Vagina (tissue), 2 donors: Measurements from ENCODE around the gene TBX10. TPM values are rescaled to one million over a fixed set of nuclear protein-coding genes. Genes with fewer than 3 reads are reported as not detected.
A peak's percentile ranks its signal among the peaks of the same experiment; 100 is the strongest.

ENCODE experiments used
- DNase-seq, 2 donors: peaks; one replicate each; pipeline ENCODE4 v3.0.0-alpha.2; 2017; ENCODE audit errors: extremely low spot score in 2 of 2
- H3K27ac ChIP-seq: fragments of 200-600 bp; sonication (generic); one replicate; pipeline ENCODE4 v1.5.1; 2019
- H3K27me3 ChIP-seq: fragments of 200-600 bp; sonication (generic); one replicate; pipeline ENCODE4 v1.5.1; 2019
- H3K36me3 ChIP-seq, 2 donors: fragments of 200-600 bp; sonication (generic); one replicate each; pipeline ENCODE4 v1.5.1; 2017 to 2019
- H3K4me1 ChIP-seq: fragments of 200-600 bp; sonication (generic); one replicate; pipeline ENCODE4 v1.5.1; 2019
- H3K4me3 ChIP-seq, 2 donors: fragments of 200-600 bp; sonication (generic); 1 replicate in 1 of 2; 2 replicates in 1 of 2; pipeline ENCODE4 v1.5.1; 2016 to 2019
- H3K9me3 ChIP-seq: fragments of 200-600 bp; sonication (generic); one replicate; pipeline ENCODE4 v1.5.1; 2019
- CTCF ChIP-seq, 3 experiments: fragments of 450-650 bp in 2 of 3; fragments of 200-600 bp in 1 of 3; sonication (generic) in 1 of 3; IDR thresholded peaks; one replicate each; pipeline ENCODE4 v1.5.1; 2017 to 2019; ENCODE audit warnings: antibody characterized with exemption in 3 of 3, mild to moderate bottlenecking in 2 of 3, moderate library complexity in 2 of 3
- POLR2A ChIP-seq, 2 donors: fragments of 450-650 bp; IDR thresholded peaks; one replicate each; pipeline ENCODE4 v1.6.1; 2017; ENCODE audit warnings: antibody characterized with exemption in 2 of 2, mild to moderate bottlenecking in 2 of 2, moderate library complexity in 2 of 2
- POLR2AphosphoS5 ChIP-seq, 2 donors: sonication (generic); formaldehyde crosslinking; IDR thresholded peaks; one replicate each; pipeline ENCODE4 v1.9.0; 2017; ENCODE audit warnings: antibody characterized with exemption in 2 of 2, mild to moderate bottlenecking in 2 of 2, low read depth in 1 of 2; ENCODE audit not compliant: insufficient read depth in 1 of 2
- intact Hi-C: fragments of 100-400 bp; cut with DNase I; formaldehyde crosslinking; loops from one replicate; pipeline ENCODE4 v1.15.1; 2023
- total RNA-seq: library from RNA; depleted of rRNA; stranded (reverse); fragments of >200 nt; gene quantifications from one replicate; pipeline ENCODE4 v1.2.3, GENCODE V29; 2016

Gene TBX10
- total RNA-seq, 1 donor from 2014 or later: not detected

GRCh38 chr11:67657300-67657699 is 17.7 kb upstream of the TBX10 start:
- intact Hi-C loops: no loop called here
- Histone ChIP-seq H3K27ac (no peak overlapping the region), H3K9me3 (no peaks in the 10 kb centered on the region), H3K27me3 (no peaks in the 10 kb centered on the region), H3K4me1 (peaks cover 8% of the 10 kb centered on the region), H3K36me3 (no peaks in the 10 kb centered on the region), H3K4me3 (no peak overlapping the region)
- no peak for TF ChIP-seq POLR2AphosphoS5 (IDR thresholded peaks at IDR 0.05; ENCODE audit: insufficient read depth in 1 of 2, low read depth in 1 of 2)
- TF ChIP-seq CTCF (IDR thresholded peaks at IDR 0.05): no peak
- TF ChIP-seq POLR2A (IDR thresholded peaks at IDR 0.05): no peak
- DNase-seq: no peak

- Histone ChIP-seq H3K4me1 (peaks cover 8% of the 10 kb centered on the region), H3K36me3 (no peaks in the 10 kb centered on the region), H3K27ac (no peak overlapping the region), H3K9me3 (no peaks in the 10 kb centered on the region), H3K4me3 (no peak overlapping the region), H3K27me3 (no peaks in the 10 kb centered on the region)
- TF ChIP-seq POLR2A (IDR thresholded peaks at IDR 0.05) (no peak), POLR2AphosphoS5 (IDR thresholded peaks at IDR 0.05; ENCODE audit: insufficient read depth in 1 of 2, low read depth in 1 of 2) (peak in 1 of 2 donors; percentile 55)
- no peak for DNase-seq
- intact Hi-C loops: no loop called here
Measured at GRCh38 chr11:67656278-67656922, 16.8 kb upstream of the TBX10 start.

- Histone ChIP-seq H3K9me3 (no peaks in the 10 kb centered on the region), H3K4me3 (no peak overlapping the region), H3K27ac (no peak overlapping the region), H3K27me3 (no peaks in the 10 kb centered on the region), H3K36me3 (no peaks in the 10 kb centered on the region), H3K4me1 (peaks cover 8% of the 10 kb centered on the region)
- intact Hi-C loops: no loop called here
- TF ChIP-seq POLR2AphosphoS5 (IDR thresholded peaks at IDR 0.05; ENCODE audit: insufficient read depth in 1 of 2, low read depth in 1 of 2) (no peak), POLR2A (IDR thresholded peaks at IDR 0.05) (no peak), CTCF (IDR thresholded peaks at IDR 0.05) (no peak)
- DNase-seq: no peak
Measured at GRCh38 chr11:67654225-67654624, 14.7 kb upstream of the TBX10 start.

GRCh38 chr11:67652965-67653845 is 13.6 kb upstream of the TBX10 start:
- TF ChIP-seq POLR2AphosphoS5 (IDR thresholded peaks at IDR 0.05; ENCODE audit: insufficient read depth in 1 of 2, low read depth in 1 of 2): no peak
- no peak for TF ChIP-seq CTCF (IDR thresholded peaks at IDR 0.05)
- no peak for TF ChIP-seq POLR2A (IDR thresholded peaks at IDR 0.05)
- H3K36me3 ChIP-seq: no peaks in the 10 kb centered on the region
- H3K4me3 ChIP-seq: no peak overlapping the region
- no peaks in the 10 kb centered on the region for H3K27me3 ChIP-seq
- intact Hi-C loops: no loop called here
- H3K9me3 ChIP-seq: no peaks in the 10 kb centered on the region
- DNase-seq: no peak
- H3K27ac ChIP-seq: no peak overlapping the region
- H3K4me1 ChIP-seq: peaks cover 8% of the 10 kb centered on the region

GRCh38 chr11:67651976-67652781 is 12.6 kb upstream of the TBX10 start:
- no peak for TF ChIP-seq POLR2AphosphoS5 (IDR thresholded peaks at IDR 0.05; ENCODE audit: insufficient read depth in 1 of 2, low read depth in 1 of 2)
- no peak for TF ChIP-seq POLR2A (IDR thresholded peaks at IDR 0.05)
- TF ChIP-seq CTCF (IDR thresholded peaks at IDR 0.05): no peak
- Histone ChIP-seq H3K4me1 (peaks cover 2% of the 10 kb centered on the region), H3K9me3 (no peaks in the 10 kb centered on the region), H3K4me3 (no peak overlapping the region), H3K27ac (no peak overlapping the region), H3K27me3 (no peaks in the 10 kb centered on the region), H3K36me3 (no peaks in the 10 kb centered on the region)
- no peak for DNase-seq
- intact Hi-C loops: no loop called here
